KG1 (cell line): ENCODE measurements around the gene POLQ.
"Not testable (repeated sequence)": the region's sequence is repeated elsewhere in the genome, so short reads cannot be mapped to it uniquely, and the experiment has no call there.

ENCODE experiments used
- DNase-seq: peaks from one replicate; lab custom pipeline; 2025; lab: John Stamatoyannopoulos, UW

POLQ gene

DNA sequence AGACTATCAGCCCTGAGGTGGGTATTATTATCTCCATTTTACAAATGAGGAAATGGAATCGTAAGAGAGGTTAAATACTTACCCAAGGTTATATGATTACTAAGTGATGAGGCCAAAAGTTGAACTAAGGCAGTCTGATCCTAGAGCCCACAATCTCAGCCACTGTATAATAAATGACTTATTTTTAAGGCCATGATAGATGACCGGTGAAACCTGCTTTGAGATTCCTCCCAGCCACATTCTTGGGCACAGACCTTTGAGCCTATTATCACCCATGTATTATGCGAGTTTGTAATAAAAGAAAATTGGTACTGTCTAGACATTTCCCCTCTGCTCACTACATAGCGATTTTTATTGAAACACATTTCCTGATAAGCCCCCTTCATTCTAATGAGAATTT is 37.4 kb downstream of the POLQ start:
- DNase-seq, result no peak

DNA sequence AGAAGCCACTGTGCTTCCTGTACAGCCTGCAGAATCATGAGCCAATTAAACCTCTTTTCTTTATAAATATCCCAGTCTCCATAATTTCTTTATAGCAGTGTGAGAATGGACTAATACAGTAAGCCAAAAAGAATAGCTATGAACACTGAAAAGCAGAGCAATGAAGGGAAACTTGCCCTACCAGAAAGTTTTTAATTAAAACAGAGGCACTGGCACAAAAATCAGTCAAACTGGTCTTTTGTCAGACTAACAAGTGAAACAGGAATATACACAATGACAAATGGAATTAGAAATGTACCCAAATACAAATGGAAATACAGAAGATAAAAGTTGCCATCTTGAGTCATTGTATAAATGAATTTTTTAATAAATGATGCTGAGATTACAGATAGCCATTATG is 40.5 kb downstream of the POLQ start:
- no peak for DNase-seq

DNA sequence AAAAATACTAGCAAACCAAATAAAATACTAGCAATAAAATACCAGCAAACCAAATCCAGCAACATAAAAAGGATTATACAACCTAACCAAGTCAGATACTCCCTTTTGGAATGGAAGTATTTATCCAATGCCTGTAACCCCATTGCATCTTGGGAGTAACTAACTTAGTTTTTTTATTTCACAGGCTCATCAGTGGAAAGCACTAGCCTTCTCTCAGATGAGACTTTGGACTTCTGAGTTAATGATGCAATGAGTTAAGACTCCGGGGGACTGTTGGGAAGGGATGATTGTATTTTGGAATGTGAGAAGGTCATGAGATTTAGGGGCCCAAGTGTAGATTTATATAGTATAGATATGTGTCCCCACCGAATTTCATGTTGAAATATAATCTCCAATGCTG is 41.2 kb downstream of the POLQ start:
- no peak for DNase-seq

DNA sequence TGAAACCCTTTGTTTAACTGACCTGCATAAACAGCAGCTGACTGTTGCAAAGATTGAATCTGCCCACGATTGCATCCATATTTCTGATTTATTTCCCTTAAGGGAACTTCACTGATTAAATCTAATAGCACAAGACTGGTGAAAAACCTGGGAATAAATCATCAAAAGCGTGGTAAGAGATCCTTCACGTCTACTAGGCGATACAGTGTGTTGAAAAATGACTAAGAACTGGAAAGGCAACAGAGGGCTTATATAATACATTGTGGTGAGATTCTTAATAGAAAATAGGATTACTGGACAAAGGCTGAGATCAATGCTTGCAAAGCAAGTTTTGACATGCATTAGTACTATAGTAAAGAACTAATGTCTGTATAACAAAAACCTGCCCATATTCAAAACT is 49.0 kb downstream of the POLQ start:
- no peak for DNase-seq

DNA sequence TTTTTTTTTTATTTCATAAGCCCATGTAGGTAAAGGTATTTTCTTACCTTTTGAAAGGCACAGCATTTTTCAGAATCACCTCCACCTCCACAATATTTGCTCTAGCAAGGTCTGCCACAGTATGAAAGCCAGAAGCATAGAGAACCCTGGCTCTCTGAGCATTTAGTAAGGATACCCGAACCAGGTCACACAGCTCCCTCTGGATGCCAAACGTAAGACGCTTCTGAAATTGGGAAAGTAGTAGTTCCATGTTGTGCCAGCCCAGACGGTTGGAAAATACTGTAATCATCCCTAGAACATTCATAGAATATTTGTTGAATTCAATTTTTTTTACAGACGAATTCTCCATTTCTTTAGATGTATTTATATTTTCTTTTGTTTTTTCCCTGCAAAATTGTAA is 52.4 kb downstream of the POLQ start:
- DNase-seq, result no peak

DNA sequence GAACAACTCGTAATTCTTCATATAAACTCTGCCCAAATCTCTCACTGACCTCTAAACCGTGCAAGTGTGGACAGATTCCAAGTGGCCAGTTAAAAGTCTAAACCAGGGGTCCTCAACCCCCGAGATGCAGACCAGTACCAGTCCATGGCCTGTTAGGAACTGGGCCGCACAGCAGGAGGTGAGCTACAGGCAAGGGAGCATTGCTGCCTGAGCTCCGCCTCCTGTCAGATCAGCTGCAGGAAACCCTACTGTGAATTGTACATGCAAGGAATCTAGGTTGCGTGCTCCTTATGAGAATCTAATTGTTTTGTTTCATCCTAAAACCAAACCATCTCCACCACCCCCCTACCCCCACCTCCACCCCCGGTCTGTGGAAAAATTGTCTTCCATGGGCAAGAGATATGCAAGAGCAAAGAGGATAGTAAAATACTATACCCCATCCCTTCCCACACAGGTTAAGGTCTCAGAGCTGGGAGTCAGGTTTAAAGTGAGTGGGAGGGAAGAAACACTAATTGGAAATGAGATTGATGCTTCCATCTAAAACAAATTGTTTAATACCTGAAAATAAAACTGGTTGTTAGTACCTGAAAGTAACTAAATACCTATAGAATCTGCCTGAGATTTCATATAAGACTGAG is 54.0 kb downstream of the POLQ start:
- no peak for DNase-seq

DNA sequence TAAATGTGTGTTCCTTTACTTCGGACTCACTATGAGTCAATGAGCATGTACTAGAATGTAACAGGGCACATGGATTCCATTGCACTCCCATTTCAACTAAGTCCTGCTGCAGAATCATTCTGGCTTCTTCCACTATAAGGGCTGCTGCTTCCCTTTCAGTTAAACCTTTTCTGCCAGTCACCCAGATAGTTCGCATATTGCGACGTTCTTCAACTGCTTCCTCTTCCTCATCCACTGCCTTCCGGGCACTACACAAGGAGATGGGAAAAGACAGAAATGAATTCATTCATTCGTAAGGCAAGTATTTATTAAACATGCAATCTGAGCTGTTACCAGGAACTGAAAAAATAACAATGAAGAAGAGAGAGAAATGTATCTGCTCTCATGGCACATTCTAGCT is 55.6 kb downstream of the POLQ start:
- no peak for DNase-seq

DNA sequence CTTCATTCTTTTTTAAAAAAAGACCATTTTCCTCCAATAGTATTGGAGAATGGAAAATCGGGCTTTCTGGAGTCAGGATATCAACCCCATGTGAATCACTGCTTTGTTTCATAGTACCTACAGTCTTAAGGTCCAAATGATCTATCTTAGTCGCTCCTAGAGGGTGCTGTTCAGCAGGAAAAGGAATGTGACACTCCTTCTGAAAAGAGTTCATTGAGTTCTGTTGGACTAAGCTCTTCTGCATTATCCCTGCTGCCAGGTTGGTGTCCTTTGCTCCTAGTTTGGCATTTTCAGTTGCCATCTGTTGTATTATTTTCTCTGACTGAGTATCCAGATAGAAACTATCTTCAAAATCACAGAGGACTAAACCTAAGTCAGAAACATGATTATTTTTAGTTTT is 57.2 kb downstream of the POLQ start:
- no peak for DNase-seq

DNA sequence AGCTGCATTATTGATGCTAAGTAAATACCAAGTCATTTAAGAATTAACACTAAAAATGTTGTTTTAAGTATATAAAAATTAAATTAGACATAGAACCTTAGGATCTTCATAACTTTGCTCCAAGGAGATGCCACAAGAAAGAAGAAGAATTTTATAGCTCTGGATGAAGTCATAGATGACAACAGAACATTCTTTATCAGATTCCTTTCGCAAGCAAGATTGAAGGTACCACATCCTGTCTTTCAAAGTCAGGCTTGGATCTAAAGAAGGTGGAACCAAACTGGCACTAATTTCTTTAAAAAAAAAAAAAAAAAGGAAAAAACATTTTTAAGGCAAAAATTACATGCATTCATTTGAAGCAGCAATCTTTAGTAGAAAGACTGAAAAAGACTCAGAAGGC is 62.5 kb downstream of the POLQ start:
- DNase-seq, result no peak

DNA sequence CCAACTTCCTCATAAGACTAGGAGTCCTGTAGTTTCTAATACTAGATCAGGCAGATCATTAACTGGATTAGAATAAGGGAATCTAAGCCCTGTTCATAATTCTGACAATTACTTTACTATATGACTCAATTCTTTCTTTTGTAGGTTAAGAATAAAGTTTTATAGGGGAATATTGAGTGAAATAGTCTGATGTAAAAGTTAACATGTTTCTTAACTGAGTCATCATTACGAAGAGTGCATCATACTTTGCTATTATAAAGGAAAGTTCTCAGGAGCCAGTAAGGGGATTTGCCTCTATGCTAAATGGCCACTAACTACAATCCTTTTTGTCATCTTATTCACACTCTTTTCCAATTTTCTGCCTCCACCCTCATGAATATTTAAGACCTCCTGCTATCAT is 63.1 kb downstream of the POLQ start:
- DNase-seq, result no peak

DNA sequence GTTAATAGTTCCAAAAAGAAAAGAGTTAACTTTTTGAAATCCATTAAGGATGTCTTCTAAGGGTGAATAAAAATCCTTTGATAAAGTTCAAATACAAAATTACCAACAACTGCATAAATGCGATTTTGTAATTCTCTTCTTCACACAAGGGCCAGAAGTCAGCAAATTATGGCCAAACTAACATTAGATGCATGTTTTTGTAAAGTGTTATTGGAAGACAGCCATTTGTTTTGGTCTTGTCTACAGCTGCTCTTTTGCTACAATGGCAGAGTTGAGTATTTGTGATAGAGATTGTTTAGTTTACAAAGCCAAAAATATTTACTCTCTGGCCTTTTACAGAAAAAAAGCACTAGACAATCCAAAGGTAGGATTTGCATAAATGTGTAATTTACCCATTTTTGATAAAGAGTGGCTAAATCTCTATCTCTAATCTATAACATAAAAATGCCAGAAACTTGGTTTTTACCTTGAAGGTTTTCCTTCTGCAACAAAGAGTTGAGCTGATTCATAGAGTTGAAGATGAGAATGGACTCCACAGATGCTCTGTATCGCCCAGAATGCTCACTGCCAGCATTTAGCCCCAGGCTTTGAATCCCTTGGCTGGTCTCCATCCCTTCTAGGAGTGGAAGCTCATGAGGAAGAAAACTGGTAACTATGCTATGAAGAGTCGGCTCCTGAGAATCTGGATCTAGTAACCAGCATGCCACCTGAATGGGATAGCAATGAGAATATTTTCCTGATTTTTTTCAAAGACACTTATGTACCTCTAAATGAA is 64.5 kb downstream of the POLQ start:
- no peak for DNase-seq

DNA sequence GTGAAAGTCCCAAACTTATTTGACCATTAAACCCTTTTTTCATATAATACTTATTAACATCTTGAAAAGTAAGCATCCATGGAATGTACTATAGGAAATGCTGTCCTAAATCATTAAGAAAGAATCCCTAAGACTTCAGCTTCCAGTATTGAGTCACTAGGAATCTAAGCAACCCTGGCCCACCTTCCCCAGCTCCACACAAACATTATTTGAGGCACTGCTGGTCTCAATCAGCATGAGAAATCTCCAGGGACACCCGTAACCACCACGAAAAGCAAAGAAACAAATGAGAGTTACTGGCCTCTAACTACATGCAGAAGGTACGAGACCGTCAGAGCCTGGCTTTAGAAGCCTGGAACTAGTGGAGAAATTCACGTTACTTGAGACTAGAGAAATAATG is 68.2 kb downstream of the POLQ start:
- no peak for DNase-seq

DNA sequence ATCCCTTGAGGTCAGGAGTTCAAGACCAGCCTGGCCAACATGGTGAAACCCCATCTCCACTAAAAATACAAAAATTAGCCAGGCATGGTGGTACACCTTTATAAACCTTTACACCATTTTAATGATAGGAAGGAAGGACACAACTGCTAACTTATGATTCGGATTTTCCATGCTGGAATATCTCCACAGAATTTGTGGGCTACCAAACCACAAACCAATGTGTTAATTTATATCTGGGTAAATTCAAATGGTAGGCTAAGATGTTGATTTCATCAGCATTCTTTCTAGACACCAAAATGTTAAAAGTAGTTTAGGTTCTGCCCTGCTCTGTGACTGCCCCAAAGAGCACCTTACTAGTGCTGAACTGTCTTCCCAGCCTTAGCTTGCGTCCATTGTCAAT is 72.8 kb downstream of the POLQ start:
- DNase-seq, result no peak

DNA sequence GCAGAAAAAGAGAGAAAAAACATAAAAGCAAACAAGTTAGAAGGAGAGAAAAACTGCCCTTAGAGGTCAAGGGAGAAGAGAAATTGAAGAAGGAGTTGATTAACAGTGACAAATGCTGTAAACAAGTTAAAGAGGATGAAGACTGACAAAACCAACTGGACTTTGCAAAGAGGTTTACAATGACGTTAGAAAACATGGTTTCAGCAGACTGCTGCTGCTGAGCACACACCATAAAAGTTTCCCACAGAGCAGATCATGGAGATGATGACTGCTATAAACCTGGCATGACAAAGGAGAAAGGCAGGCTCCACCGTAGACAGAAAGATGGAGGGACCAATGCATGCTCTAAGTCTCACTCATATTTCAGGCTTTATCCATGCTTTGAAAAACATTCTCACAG is 78.7 kb downstream of the POLQ start:
- DNase-seq, result no peak

DNA sequence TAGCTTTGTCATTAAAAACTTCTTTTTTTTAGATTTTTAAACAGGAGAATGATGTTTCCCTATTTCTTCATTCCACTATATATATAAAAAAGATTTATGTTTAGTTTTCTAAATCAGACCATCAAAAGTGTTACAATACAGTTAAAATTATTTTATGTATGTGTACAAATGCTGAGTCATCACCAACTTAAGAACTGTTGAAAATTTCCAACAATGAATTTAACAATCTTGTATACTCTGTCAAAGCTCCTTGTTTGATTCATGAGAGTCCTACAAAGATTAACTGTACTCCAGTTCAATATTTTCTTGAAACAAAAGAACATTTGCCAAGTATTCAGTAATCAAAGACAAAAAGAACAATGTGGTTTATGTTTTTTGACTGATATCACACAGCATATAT is 82.0 kb downstream of the POLQ start:
- DNase-seq, result no peak

DNA sequence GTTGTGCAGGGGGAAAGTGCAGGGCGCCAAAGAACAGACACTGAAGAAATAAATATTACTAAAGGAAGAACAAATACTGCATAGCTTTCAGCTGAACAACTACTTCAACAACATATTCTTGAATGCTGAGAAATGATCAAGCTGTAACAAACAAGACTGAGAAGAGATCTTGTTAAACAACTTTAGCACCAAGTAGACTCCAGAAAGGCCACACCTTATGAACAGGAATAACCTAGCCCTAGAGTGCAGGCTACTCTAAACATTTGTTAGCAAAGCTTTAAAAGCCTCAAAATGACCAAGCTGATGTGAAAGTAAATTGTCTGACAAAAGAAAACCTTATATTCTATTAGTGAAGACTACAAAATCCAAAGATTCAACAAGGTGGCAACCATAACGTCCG is 83.2 kb downstream of the POLQ start:
- no peak for DNase-seq

DNA sequence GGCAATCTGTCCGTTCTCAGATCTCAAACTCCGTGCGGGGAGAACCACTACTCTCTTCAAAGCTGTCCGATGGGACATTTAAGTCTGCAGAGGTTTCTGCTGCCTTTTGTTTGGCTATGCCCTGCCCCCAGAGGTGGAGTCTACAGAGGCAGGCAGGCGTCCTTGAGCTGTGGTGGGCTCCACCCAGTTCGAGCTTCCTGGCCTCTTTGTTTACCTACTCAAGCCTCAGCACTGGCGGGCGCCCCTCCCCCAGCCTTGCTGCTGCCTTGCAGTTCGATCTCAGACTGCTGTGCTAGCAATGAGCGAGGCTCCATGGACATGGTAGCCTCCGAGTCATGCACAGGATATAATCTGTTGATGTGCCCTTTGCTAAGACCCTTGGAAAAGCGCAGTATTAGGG is 94.0 kb downstream of the POLQ start:
- DNase-seq, result not testable (repeated sequence)

DNA sequence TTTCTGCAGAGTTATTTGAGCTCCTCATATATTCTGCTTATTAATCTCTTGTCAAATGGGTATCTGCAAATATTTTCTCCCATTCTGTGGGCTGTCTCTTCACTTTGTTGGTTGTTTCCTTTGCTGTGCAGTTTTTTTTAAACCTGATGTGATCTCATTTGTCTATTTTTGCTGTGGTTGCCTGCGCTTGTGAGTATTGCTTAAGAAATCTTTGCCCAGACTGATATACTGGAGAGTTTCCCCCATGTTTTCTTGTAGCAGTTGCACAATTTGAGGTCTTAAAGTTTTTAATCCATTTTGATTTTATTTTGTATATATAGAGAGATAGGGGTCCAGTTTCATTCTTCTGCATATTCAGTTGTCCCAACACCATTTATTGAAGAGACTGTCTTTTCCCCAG is 102.3 kb downstream of the POLQ start:
- DNase-seq, result no peak

DNA sequence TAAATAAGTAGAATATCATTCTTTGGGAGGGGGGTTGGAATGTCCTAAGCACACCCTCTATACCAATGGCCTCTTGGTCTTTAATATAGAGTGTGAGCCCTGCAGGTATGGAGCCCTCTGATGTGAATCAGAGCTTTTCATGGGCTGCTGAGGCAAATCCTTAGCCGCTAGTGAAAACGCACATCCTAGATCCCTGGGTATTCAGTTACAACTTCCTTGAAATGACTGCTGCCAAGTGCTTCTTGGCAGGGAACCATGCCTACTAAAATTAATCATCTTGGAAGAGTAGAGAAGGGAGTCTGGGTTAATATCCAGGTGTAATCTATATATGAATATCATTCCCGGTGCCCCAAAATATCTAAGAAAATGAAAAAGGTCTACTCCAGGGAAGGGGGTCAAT is 109.1 kb downstream of the POLQ start:
- DNase-seq, result no peak

DNA sequence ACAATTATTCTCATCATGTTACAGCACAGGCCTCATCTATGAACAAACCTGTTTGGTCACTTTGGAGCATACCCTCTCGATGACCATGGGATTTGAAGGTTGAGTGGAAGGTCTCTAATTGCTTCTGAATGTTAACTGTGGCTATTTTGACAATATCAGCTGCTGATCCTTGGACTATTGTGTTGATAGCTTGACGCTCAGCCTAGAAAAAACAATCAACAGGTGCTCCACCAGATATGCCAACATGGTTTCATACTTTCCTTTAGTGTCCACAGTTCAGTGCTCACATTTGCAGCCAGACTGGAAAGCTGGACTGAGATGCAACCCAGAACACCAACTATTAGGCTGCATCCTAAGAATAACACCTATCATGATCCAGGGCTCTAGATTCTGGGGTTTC is 109.7 kb downstream of the POLQ start:
- no peak for DNase-seq

DNA sequence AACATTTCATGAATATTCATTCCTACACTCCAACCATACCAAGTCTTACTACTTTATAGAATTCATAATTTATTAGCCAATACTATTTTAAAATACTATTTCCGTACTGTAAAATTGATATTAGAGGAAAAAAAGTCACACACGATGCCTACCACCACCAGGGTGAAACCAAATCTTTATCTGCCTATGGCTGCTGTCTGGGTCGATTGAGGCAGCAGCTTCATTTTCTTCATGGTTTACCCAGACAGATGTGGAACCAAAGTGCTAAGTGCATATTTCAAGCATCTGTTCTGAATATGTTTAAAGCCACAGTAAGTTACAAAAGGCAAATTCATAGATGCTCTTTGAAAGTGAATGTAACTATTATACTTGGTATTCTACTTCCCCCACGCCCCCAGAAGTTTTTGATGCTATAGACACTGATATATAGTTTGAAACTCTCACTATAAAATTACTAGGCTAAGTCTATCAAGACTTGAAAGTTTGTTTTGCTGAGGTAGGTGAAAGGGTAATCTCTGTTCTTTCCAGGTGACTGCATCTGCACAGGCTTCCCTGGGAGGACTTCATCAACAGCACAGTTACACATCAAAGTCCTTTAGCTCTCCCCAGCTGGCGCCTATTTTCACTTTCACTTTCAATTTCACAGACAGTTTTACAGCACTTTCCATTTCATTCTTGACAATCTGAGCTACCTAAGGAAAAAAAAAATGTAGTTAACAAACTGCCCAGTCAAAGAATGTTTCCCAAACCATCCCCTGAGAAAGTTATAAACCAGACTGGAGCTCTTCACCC is 113.9 kb downstream of the POLQ start:
- DNase-seq, result no peak

DNA sequence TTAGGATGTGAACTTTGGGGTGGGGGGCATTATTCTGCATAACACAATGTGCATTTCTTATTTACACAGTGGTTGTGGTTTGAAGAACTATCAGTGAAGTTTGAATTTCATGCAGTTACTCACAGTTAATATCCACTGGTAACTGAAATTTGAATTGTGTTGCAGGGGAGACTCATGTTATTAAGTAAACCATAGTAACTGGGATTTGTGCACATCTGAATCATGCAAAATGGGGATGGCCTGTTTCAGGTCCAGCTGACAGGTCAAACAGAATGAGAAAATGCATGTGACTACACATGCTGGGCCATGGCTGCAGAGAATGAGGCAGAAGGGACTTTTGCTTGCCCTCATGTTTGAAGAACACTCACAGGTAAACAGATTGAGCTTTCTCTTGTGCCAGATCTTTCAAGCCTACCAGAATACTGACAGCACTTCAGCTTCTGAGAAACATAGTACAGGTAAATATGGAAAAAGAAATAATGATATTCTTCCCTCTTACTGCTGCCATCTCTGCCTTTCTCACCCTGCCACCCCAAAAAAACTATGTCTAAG is 115.0 kb downstream of the POLQ start:
- DNase-seq, result no peak

DNA sequence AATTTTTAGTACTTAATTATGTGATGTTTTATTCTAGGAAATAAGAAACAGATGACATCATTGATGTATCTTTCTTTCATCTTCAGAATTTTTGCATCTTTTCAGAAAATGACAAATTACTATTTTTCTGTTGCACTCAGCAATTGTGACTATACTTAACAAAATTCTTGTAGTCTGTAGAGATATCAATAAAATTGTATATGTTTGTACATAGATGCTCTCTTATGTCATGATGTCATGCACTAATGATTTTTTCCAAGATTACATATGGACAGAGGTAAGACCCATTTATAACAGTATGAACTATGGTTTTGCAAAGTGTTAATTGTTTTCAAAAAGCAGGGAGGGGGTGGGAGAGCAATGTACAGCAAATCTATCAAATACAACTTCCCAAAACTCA is 121.2 kb downstream of the POLQ start:
- DNase-seq, result no peak
